Measurements from ENCODE around the gene CTNNA3. TPM values are rescaled to one million over a fixed set of nuclear protein-coding genes. Genes with fewer than 3 reads are reported as not detected.

The CTNNA3 gene
- total RNA-seq, 6 experiments from 2014 or later, result 0.19 to 3.6 (median 1.2) TPM

- no peak for ATAC-seq
These were observed 203.5 kb downstream of the CTNNA3 start for GRCh38 chr10:67492317-67493019.

DNA sequence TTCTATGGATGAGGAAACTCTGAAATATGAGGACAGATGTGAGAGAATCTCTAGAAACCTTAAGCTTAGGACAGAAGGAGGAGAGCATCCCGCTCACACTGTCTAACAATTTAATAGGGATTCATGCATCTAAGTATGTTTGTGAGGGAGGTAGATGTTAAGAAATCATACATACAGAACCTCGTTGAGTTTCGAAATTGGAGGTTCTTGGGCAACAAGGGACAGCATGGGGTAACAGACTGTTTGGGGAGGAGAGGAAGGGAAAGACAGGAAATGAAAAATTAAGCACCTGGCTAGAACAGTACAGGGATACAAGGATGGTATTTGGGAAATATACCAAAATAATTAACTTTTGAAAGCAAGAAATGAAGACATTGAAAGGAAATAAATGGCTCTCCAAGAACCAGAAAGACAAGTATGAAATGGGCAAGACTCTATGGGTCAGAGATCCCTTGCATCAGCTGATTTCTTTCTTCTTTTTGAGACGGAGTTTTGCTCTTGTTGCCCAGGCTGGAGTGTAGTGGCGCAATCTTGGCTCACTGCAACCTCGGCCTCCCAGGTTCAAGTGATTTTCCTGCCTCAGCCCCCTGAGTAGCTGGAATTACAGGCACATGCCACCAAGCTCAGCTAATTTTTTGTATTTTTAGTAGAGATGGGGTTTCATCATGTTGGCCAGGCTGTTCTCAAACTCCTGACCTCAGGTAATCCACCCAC, 207.9 kb downstream of the CTNNA3 start:
- WGBS (ENCODE audit: insufficient coverage, low coverage, low lambda C conversion rate, missing lambda C conversion rate), result 46% methylated on average over 5 of the region's 6 CpGs
- no peak for DNase-seq
- ATAC-seq, result no peak

More at GRCh38 chr10:67492317-67493019, 203.5 kb downstream of the CTNNA3 start:
- H3K9me3 ChIP-seq, result no peaks in the 10 kb centered on the region
- WGBS (ENCODE audit: insufficient coverage, low coverage, low lambda C conversion rate, missing lambda C conversion rate), result 44% methylated on average over 2 of the region's 2 CpGs
- intact Hi-C loops (cut with DNase I), result no loop called here
- no peak overlapping the region for H3K4me3 ChIP-seq
- DNase-seq, result no peak
- no peaks in the 10 kb centered on the region for H3K4me1 ChIP-seq
- no peaks in the 10 kb centered on the region for H3K36me3 ChIP-seq
- no peak overlapping the region for H3K27ac ChIP-seq
- H3K27me3 ChIP-seq, result no peaks in the 10 kb centered on the region
- TF ChIP-seq, protein P1, sequence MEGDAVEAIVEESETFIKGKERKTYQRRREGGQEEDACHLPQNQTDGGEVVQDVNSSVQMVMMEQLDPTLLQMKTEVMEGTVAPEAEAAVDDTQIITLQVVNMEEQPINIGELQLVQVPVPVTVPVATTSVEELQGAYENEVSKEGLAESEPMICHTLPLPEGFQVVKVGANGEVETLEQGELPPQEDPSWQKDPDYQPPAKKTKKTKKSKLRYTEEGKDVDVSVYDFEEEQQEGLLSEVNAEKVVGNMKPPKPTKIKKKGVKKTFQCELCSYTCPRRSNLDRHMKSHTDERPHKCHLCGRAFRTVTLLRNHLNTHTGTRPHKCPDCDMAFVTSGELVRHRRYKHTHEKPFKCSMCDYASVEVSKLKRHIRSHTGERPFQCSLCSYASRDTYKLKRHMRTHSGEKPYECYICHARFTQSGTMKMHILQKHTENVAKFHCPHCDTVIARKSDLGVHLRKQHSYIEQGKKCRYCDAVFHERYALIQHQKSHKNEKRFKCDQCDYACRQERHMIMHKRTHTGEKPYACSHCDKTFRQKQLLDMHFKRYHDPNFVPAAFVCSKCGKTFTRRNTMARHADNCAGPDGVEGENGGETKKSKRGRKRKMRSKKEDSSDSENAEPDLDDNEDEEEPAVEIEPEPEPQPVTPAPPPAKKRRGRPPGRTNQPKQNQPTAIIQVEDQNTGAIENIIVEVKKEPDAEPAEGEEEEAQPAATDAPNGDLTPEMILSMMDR (IDR thresholded peaks at IDR 0.05), result no peak
- TF ChIP-seq POLR2A (IDR thresholded peaks at IDR 0.05), result no peak

DNA sequence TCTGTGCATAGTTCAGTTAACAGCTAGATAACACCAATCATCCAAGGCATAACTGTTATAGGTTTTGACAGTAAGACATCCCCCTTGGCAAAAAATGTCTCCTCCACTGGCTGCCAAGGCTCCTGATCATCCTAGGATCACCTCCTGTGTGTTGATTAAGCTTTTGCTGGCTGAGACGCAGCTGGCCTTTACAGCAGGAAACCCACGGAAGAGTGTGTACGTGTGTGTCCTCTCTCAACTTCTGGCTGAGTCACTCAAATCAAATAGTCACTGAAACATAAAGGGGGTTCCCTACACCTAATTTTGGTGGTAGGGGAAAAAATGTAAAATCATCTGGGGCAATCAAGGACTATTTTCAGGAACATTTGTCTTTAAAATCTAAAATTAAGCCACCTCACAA, 208.8 kb downstream of the CTNNA3 start:
- H3K27me3 ChIP-seq, result no peaks in the 10 kb centered on the region
- no peaks in the 10 kb centered on the region for H3K4me1 ChIP-seq
- no peak for DNase-seq
- 52% methylated on average over 3 of the region's 3 CpGs for WGBS (ENCODE audit: insufficient coverage, low coverage, low lambda C conversion rate, missing lambda C conversion rate)
- TF ChIP-seq, protein P1 (IDR thresholded peaks at IDR 0.05), result no peak
- TF ChIP-seq POLR2A (IDR thresholded peaks at IDR 0.05), result no peak
- intact Hi-C loops (cut with DNase I), result no loop called here
- no peaks in the 10 kb centered on the region for H3K36me3 ChIP-seq
- H3K27ac ChIP-seq, result no peak overlapping the region
- no peak for ATAC-seq
- H3K9me3 ChIP-seq, result no peaks in the 10 kb centered on the region
- no peak overlapping the region for H3K4me3 ChIP-seq

More for the DNA sequence above, 207.9 kb downstream of the CTNNA3 start:
- H3K4me3 ChIP-seq, result no peak overlapping the region
- no peak overlapping the region for H3K27ac ChIP-seq
- no peaks in the 10 kb centered on the region for H3K27me3 ChIP-seq
- H3K36me3 ChIP-seq, result no peaks in the 10 kb centered on the region
- no peaks in the 10 kb centered on the region for H3K4me1 ChIP-seq
- intact Hi-C loops (cut with DNase I), result no loop called here
- TF ChIP-seq, protein P1 (IDR thresholded peaks at IDR 0.05), result no peak
- H3K9me3 ChIP-seq, result no peaks in the 10 kb centered on the region

- TF ChIP-seq, protein P1 (IDR thresholded peaks at IDR 0.05), result no peak
- no peak for TF ChIP-seq POLR2A (IDR thresholded peaks at IDR 0.05)
- 79% methylated on average over 1 of the region's 1 CpG for WGBS (ENCODE audit: insufficient coverage, low coverage, low lambda C conversion rate, missing lambda C conversion rate)
- no peak overlapping the region for H3K27ac ChIP-seq
These were observed 218.1 kb downstream of the CTNNA3 start for GRCh38 chr10:67477868-67478267.

More at GRCh38 chr10:67477868-67478267, 218.1 kb downstream of the CTNNA3 start:
- intact Hi-C loops (cut with DNase I), result no loop called here
- H3K4me1 ChIP-seq, result no peaks in the 10 kb centered on the region
- no peak for DNase-seq
- H3K27me3 ChIP-seq, result no peaks in the 10 kb centered on the region
- H3K36me3 ChIP-seq, result no peaks in the 10 kb centered on the region
- no peaks in the 10 kb centered on the region for H3K9me3 ChIP-seq
- no peak for ATAC-seq
- H3K4me3 ChIP-seq, result no peak overlapping the region

All from right lobe of liver (tissue), 6 donors.